Neural progenitor cell (in vitro differentiated cells): ENCODE data around the gene ATP1A2.

Experiments used
- CTCF ChIP-seq: fragments of 200-600 bp; sonication (generic); IDR thresholded peaks from 2 replicates; pipeline ENCODE4 v1.5.1; 2017; ENCODE audit warnings: antibody characterized with exemption, mild to moderate bottlenecking
- EZH2 ChIP-seq: fragments of 200-600 bp; sonication (generic); IDR thresholded peaks from 2 replicates; pipeline ENCODE4 v1.6.1; 2017; ENCODE audit warnings: antibody characterized with exemption, mild to moderate bottlenecking, moderate library complexity
- EZH2phosphoT487 ChIP-seq: fragments of 200-600 bp; sonication (generic); IDR thresholded peaks from 2 replicates; pipeline ENCODE4 v1.6.1; 2017; ENCODE audit warnings: antibody characterized with exemption

GRCh38 chr1:160120797-160121196 is 5.2 kb downstream of the ATP1A2 start:
- TF ChIP-seq CTCF: no peak
- TF ChIP-seq EZH2phosphoT487: no peak
- no peak for TF ChIP-seq EZH2
